ENCODE measurements around the gene AHCY. TPM values are rescaled to one million over a fixed set of nuclear protein-coding genes. Genes with fewer than 3 reads are reported as not detected.
"Not testable (repeated sequence)": the region's sequence is repeated elsewhere in the genome, so short reads cannot be mapped to it uniquely, and the experiment has no call there.

Gene AHCY
- total RNA-seq, 3 donors from 2014 or later = 71.5 to 98.6 (median 74.3) TPM

- Histone ChIP-seq H3K4me3 (no peak overlapping the region), H3K4me1 (ENCODE audit: low read depth) (peaks cover 3% of the 10 kb centered on the region), H3K36me3 (ENCODE audit: low read depth) (no peaks in the 10 kb centered on the region), H3K9me3 (no peaks in the 10 kb centered on the region)
- no peak for DNase-seq
- intact Hi-C loops (cut with DNase I, micrococcal nuclease) = no loop called here
- no peak for ATAC-seq
- no peak for TF ChIP-seq CTCF (IDR thresholded peaks at IDR 0.05)
Measured at GRCh38 chr20:34334654-34335407, 31.7 kb upstream of the AHCY start.

GRCh38 chr20:34333786-34334185, 30.6 kb upstream of the AHCY start:
- Histone ChIP-seq H3K4me3 (no peak overlapping the region), H3K9me3 (no peaks in the 10 kb centered on the region), H3K4me1 (ENCODE audit: low read depth) (peaks cover 3% of the 10 kb centered on the region), H3K36me3 (ENCODE audit: low read depth) (no peaks in the 10 kb centered on the region)
- DNase-seq = peak in 1 of 3 donors; percentile 40
- no peak for TF ChIP-seq CTCF (IDR thresholded peaks at IDR 0.05)
- intact Hi-C loops (cut with DNase I, micrococcal nuclease) = no loop called here
- peak; percentile 75 for ATAC-seq

- no peak for TF ChIP-seq CTCF (IDR thresholded peaks at IDR 0.05)
- intact Hi-C loops (cut with DNase I, micrococcal nuclease) = no loop called here
- no peak for DNase-seq
- H3K9me3 ChIP-seq = no peaks in the 10 kb centered on the region
- H3K4me3 ChIP-seq = no peak overlapping the region
- H3K4me1 ChIP-seq (ENCODE audit: low read depth) = peaks cover 3% of the 10 kb centered on the region
- ATAC-seq = no peak
- no peaks in the 10 kb centered on the region for H3K36me3 ChIP-seq (ENCODE audit: low read depth)
Measured at GRCh38 chr20:34332262-34332920, 29.2 kb upstream of the AHCY start.

GRCh38 chr20:34331838-34332237, 28.7 kb upstream of the AHCY start:
- Histone ChIP-seq H3K36me3 (ENCODE audit: low read depth) (no peaks in the 10 kb centered on the region), H3K4me3 (no peak overlapping the region), H3K4me1 (ENCODE audit: low read depth) (peaks cover 3% of the 10 kb centered on the region), H3K9me3 (no peaks in the 10 kb centered on the region)
- intact Hi-C loops (cut with DNase I, micrococcal nuclease) = no loop called here
- ATAC-seq (no peak), DNase-seq (no peak)
- no peak for TF ChIP-seq CTCF (IDR thresholded peaks at IDR 0.05)

GRCh38 chr20:34330861-34331544, 27.8 kb upstream of the AHCY start:
- H3K9me3 ChIP-seq; DNase-seq; H3K4me1 ChIP-seq (ENCODE audit: low read depth); H3K4me3 ChIP-seq; H3K36me3 ChIP-seq (ENCODE audit: low read depth); intact Hi-C loops (cut with DNase I, micrococcal nuclease); ATAC-seq: not testable (repeated sequence)
